ENCODE measurements around the gene ELOVL3. TPM values are rescaled to one million over a fixed set of nuclear protein-coding genes. Genes with fewer than 3 reads are reported as not detected.

The ELOVL3 gene
- total RNA-seq, 4 donors from 2014 or later: 0.81 TPM; not detected in 3

GRCh38 chr10:102261196-102261595 lies 35.1 kb downstream of the ELOVL3 start:
- peaks cover 0 to 24% (median 0%) of the 10 kb centered on the region in 3 donors for H3K4me1 ChIP-seq
- H3K4me3 ChIP-seq: no peak overlapping the region
- no peaks in the 10 kb centered on the region for H3K27me3 ChIP-seq
- no peak for ATAC-seq
- H3K27ac ChIP-seq: no peak overlapping the region
- H3K36me3 ChIP-seq: peaks cover 0 to 51% of the 10 kb centered on the region in 2 donors
- TF ChIP-seq CTCF (IDR thresholded peaks at IDR 0.05): no peak
- no peak for TF ChIP-seq POLR2AphosphoS5 (IDR thresholded peaks at IDR 0.05)
- no peak for TF ChIP-seq POLR2A (IDR thresholded peaks at IDR 0.05)
- no peak for TF ChIP-seq EP300 (IDR thresholded peaks at IDR 0.05)
- H3K9me3 ChIP-seq: no peaks in the 10 kb centered on the region

GRCh38 chr10:102261842-102262241 lies 35.7 kb downstream of the ELOVL3 start:
- H3K4me3 ChIP-seq: no peak overlapping the region
- H3K27ac ChIP-seq: no peak overlapping the region
- H3K4me1 ChIP-seq: peaks cover 0 to 30% (median 0%) of the 10 kb centered on the region in 3 donors
- no peaks in the 10 kb centered on the region for H3K9me3 ChIP-seq
- no peaks in the 10 kb centered on the region for H3K27me3 ChIP-seq
- 63 to 69% methylated on average over 3 to 6 of the region's 6 CpGs for WGBS, 2 donors (ENCODE audit: low coverage in 1 of 2)
- TF ChIP-seq POLR2AphosphoS5 (IDR thresholded peaks at IDR 0.05) (no peak), EP300 (IDR thresholded peaks at IDR 0.05) (no peak), POLR2A (IDR thresholded peaks at IDR 0.05) (no peak), CTCF (IDR thresholded peaks at IDR 0.05) (no peak)
- no peak for ATAC-seq
- H3K36me3 ChIP-seq: peaks cover 0 to 47% of the 10 kb centered on the region in 2 donors

- peak; percentile 43 for ATAC-seq
Measured at GRCh38 chr10:102262744-102263370, 36.8 kb downstream of the ELOVL3 start.

GRCh38 chr10:102264371-102264770 lies 38.3 kb downstream of the ELOVL3 start:
- H3K36me3 ChIP-seq: peaks cover 0 to 39% of the 10 kb centered on the region in 2 donors
- no peaks in the 10 kb centered on the region for H3K27me3 ChIP-seq
- WGBS, 2 donors (ENCODE audit: low coverage in 1 of 2): 76 to 87% methylated on average over 4 of the region's 4 CpGs
- TF ChIP-seq CTCF (IDR thresholded peaks at IDR 0.05): no peak
- TF ChIP-seq EP300 (IDR thresholded peaks at IDR 0.05): no peak
- no peak for TF ChIP-seq POLR2AphosphoS5 (IDR thresholded peaks at IDR 0.05)
- TF ChIP-seq POLR2A (IDR thresholded peaks at IDR 0.05): no peak
- ATAC-seq: no peak
- H3K9me3 ChIP-seq: no peaks in the 10 kb centered on the region
- H3K4me1 ChIP-seq: peaks cover 7 to 56% (median 17%) of the 10 kb centered on the region in 3 donors
- H3K4me3 ChIP-seq: no peak overlapping the region
- H3K27ac ChIP-seq: no peak overlapping the region

More at GRCh38 chr10:102262744-102263370, 36.8 kb downstream of the ELOVL3 start:
- H3K4me3 ChIP-seq: no peak overlapping the region
- H3K9me3 ChIP-seq: no peaks in the 10 kb centered on the region
- TF ChIP-seq CTCF (IDR thresholded peaks at IDR 0.05): no peak
- no peak for TF ChIP-seq POLR2A (IDR thresholded peaks at IDR 0.05)
- TF ChIP-seq POLR2AphosphoS5 (IDR thresholded peaks at IDR 0.05): no peak
- no peak for TF ChIP-seq EP300 (IDR thresholded peaks at IDR 0.05)
- no peaks in the 10 kb centered on the region for H3K27me3 ChIP-seq
- peaks cover 0 to 45% of the 10 kb centered on the region in 2 donors for H3K36me3 ChIP-seq
- 61 to 82% methylated on average over 3 of the region's 4 CpGs for WGBS, 2 donors (ENCODE audit: low coverage in 1 of 2)
- no peak overlapping the region for H3K27ac ChIP-seq
- peaks cover under 1 to 41% (median 4%) of the 10 kb centered on the region in 3 donors for H3K4me1 ChIP-seq

- H3K4me1 ChIP-seq: peaks cover 7 to 56% (median 17%) of the 10 kb centered on the region in 3 donors
- H3K36me3 ChIP-seq: peaks cover 0 to 18% of the 10 kb centered on the region in 2 donors
- 96 to 100% methylated on average over 3 of the region's 3 CpGs for WGBS, 2 donors (ENCODE audit: low coverage in 1 of 2)
- TF ChIP-seq POLR2AphosphoS5 (IDR thresholded peaks at IDR 0.05) (no peak), EP300 (IDR thresholded peaks at IDR 0.05) (no peak), POLR2A (IDR thresholded peaks at IDR 0.05) (no peak), CTCF (IDR thresholded peaks at IDR 0.05) (no peak)
- H3K27me3 ChIP-seq: no peaks in the 10 kb centered on the region
- no peaks in the 10 kb centered on the region for H3K9me3 ChIP-seq
- peak overlapping the region in 2 of 4 donors; percentile 3 to 20 for H3K27ac ChIP-seq
- H3K4me3 ChIP-seq: no peak overlapping the region
- ATAC-seq: no peak
Measured at GRCh38 chr10:102266670-102267069, 40.6 kb downstream of the ELOVL3 start.
